NOMO-1 treated with DMSO at 0.1 percent for 48 hours (cell line): ENCODE data around the gene CNTN5.

Experiments used
- DNase-seq: peaks from one replicate; lab custom pipeline; 2025; ENCODE audit not compliant: unreplicated experiment; lab: John Stamatoyannopoulos, UW

The CNTN5 gene

GRCh38 chr11:99592266-99592665 is 571.5 kb downstream of the CNTN5 start:
- DNase-seq = no peak

- DNase-seq = no peak
Observed at GRCh38 chr11:99593197-99593596, 572.4 kb downstream of the CNTN5 start.

GRCh38 chr11:99601179-99601578 is 580.4 kb downstream of the CNTN5 start:
- DNase-seq = no peak

- DNase-seq = no peak
Observed at GRCh38 chr11:99614352-99614751, 593.6 kb downstream of the CNTN5 start.

- no peak for DNase-seq
Observed at GRCh38 chr11:99630629-99631028, 609.9 kb downstream of the CNTN5 start.

- DNase-seq = no peak
Observed at GRCh38 chr11:99631618-99632017, 610.9 kb downstream of the CNTN5 start.

GRCh38 chr11:99632969-99633368 is 612.2 kb downstream of the CNTN5 start:
- DNase-seq = peak; percentile 79

- no peak for DNase-seq
Observed at GRCh38 chr11:99634581-99634980, 613.8 kb downstream of the CNTN5 start.

GRCh38 chr11:99638073-99638553 is 617.4 kb downstream of the CNTN5 start:
- no peak for DNase-seq

- no peak for DNase-seq
Observed at GRCh38 chr11:99640671-99641070, 619.9 kb downstream of the CNTN5 start.

- no peak for DNase-seq
Observed at GRCh38 chr11:99645934-99646333, 625.2 kb downstream of the CNTN5 start.

- DNase-seq = no peak
Observed at GRCh38 chr11:99670067-99670676, 649.4 kb downstream of the CNTN5 start.

GRCh38 chr11:99671808-99672409 is 651.2 kb downstream of the CNTN5 start:
- DNase-seq = no peak

GRCh38 chr11:99676292-99676691 is 655.5 kb downstream of the CNTN5 start:
- DNase-seq = no peak

- no peak for DNase-seq
Observed at GRCh38 chr11:99682171-99682570, 661.4 kb downstream of the CNTN5 start.

GRCh38 chr11:99682646-99683045 is 661.9 kb downstream of the CNTN5 start:
- no peak for DNase-seq

- no peak for DNase-seq
Observed at GRCh38 chr11:99683933-99684332, 663.2 kb downstream of the CNTN5 start.

- DNase-seq = no peak
Observed at GRCh38 chr11:99686838-99687237, 666.1 kb downstream of the CNTN5 start.

GRCh38 chr11:99687320-99687719 is 666.6 kb downstream of the CNTN5 start:
- DNase-seq = no peak

- no peak for DNase-seq
Observed at GRCh38 chr11:99693941-99694492, 673.3 kb downstream of the CNTN5 start.

- no peak for DNase-seq
Observed at GRCh38 chr11:99695106-99695505, 674.4 kb downstream of the CNTN5 start.

- no peak for DNase-seq
Observed at GRCh38 chr11:99706848-99707247, 686.1 kb downstream of the CNTN5 start.
